ENCODE data around the gene IL5RA.

The IL5RA gene

GRCh38 chr3:3110299-3110630 lies at the start of gene IL5RA:
TSS of gene IL5RA (minus strand) at chr3:3110374. CDS start at chr3:3104984, 5,390 bp downstream.
- no peak for DNase-seq

GRCh38 chr3:3157484-3157883 lies 47.3 kb upstream of the IL5RA start:
- no peak for DNase-seq

- no peak for DNase-seq
These were observed 44.9 kb upstream of the IL5RA start for GRCh38 chr3:3154879-3155610.

GRCh38 chr3:3151513-3151912 lies 41.3 kb upstream of the IL5RA start:
- no peak for DNase-seq

GRCh38 chr3:3149560-3149959 lies 39.4 kb upstream of the IL5RA start:
- no peak for DNase-seq

- no peak for DNase-seq
These were observed 35.7 kb upstream of the IL5RA start for GRCh38 chr3:3145831-3146230.

- DNase-seq: no peak
These were observed 31.8 kb upstream of the IL5RA start for GRCh38 chr3:3141939-3142338.

- no peak for DNase-seq
These were observed 27.4 kb upstream of the IL5RA start for GRCh38 chr3:3137526-3137925.

- peak in 13 of 56 donors; percentile 3 to 50 (median 12) for DNase-seq
These were observed 24.7 kb upstream of the IL5RA start for GRCh38 chr3:3134750-3135448.

GRCh38 chr3:3133500-3133899 lies 23.3 kb upstream of the IL5RA start:
- DNase-seq: no peak

GRCh38 chr3:3129579-3129978 lies 19.4 kb upstream of the IL5RA start:
- DNase-seq: no peak

- DNase-seq: no peak
These were observed 17.3 kb upstream of the IL5RA start for GRCh38 chr3:3127432-3128010.

- peak; percentile 27 to 96 (median 86) for DNase-seq
These were observed 16.6 kb upstream of the IL5RA start, which contains the start of gene TRNT1 for GRCh38 chr3:3126477-3127431. TSS of gene TRNT1 (plus strand) at chr3:3126940. CDS start at chr3:3129041, 2,101 bp downstream.

- DNase-seq: no peak
These were observed 15.8 kb upstream of the IL5RA start for GRCh38 chr3:3125977-3126376.

- no peak for DNase-seq
These were observed 9.2 kb upstream of the IL5RA start for GRCh38 chr3:3119393-3119851.

- DNase-seq: no peak
These were observed 7.5 kb upstream of the IL5RA start for GRCh38 chr3:3117651-3118050.

GRCh38 chr3:3113042-3113709 lies 3.0 kb upstream of the IL5RA start:
- DNase-seq: no peak

- no peak for DNase-seq
These were observed 681 bp upstream of the IL5RA start for GRCh38 chr3:3110749-3111361.

GRCh38 chr3:3109407-3110298 lies 521 bp downstream of the IL5RA start:
- DNase-seq: no peak

All from nucleus accumbens (tissue), 56 donors.